ENCODE measurements around the gene OVOL1.

- TF ChIP-seq CTCF (IDR thresholded peaks at IDR 0.05), result no peak
- no peak for TF ChIP-seq POLR2A (IDR thresholded peaks at IDR 0.05)
Measured at GRCh38 chr11:65764434-65764833, 22.4 kb upstream of the OVOL1 start.

Measured in Peyer's patch (tissue), 4 donors.